ENCODE data around the gene SNX8. TPM values are rescaled to one million over a fixed set of nuclear protein-coding genes. Genes with fewer than 3 reads are reported as not detected.

Gene SNX8
- total and polyA plus RNA-seq, 2 experiments from 2014 or later: 6.3 to 12.8 TPM

- Histone ChIP-seq H3K4me3 (no peak overlapping the region), H3K9me3 (ENCODE audit: low read depth) (no peaks in the 10 kb centered on the region)
- TF ChIP-seq, protein P1, sequence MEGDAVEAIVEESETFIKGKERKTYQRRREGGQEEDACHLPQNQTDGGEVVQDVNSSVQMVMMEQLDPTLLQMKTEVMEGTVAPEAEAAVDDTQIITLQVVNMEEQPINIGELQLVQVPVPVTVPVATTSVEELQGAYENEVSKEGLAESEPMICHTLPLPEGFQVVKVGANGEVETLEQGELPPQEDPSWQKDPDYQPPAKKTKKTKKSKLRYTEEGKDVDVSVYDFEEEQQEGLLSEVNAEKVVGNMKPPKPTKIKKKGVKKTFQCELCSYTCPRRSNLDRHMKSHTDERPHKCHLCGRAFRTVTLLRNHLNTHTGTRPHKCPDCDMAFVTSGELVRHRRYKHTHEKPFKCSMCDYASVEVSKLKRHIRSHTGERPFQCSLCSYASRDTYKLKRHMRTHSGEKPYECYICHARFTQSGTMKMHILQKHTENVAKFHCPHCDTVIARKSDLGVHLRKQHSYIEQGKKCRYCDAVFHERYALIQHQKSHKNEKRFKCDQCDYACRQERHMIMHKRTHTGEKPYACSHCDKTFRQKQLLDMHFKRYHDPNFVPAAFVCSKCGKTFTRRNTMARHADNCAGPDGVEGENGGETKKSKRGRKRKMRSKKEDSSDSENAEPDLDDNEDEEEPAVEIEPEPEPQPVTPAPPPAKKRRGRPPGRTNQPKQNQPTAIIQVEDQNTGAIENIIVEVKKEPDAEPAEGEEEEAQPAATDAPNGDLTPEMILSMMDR (IDR thresholded peaks at IDR 0.05; ENCODE audit: low read depth, low read length): no peak
Measured at GRCh38 chr7:2204446-2204845, 109.8 kb downstream of the SNX8 start.

GRCh38 chr7:2203766-2204300, 110.4 kb downstream of the SNX8 start:
- no peaks in the 10 kb centered on the region for H3K9me3 ChIP-seq (ENCODE audit: low read depth)
- H3K27me3 ChIP-seq: no peaks in the 10 kb centered on the region
- peak; percentile 16 to 84 for DNase-seq (ENCODE audit: low read depth in 1 of 2, low spot score in 1 of 2)
- H3K36me3 ChIP-seq: no peaks in the 10 kb centered on the region
- TF ChIP-seq, protein P1 (IDR thresholded peaks at IDR 0.05; ENCODE audit: low read depth, low read length): no peak
- no peak overlapping the region for H3K4me3 ChIP-seq
- peaks cover 61% of the 10 kb centered on the region for H3K4me1 ChIP-seq (ENCODE audit: low read depth)
- peak overlapping the region; percentile 85 for H3K27ac ChIP-seq

More at GRCh38 chr7:2204446-2204845, 109.8 kb downstream of the SNX8 start:
- H3K36me3 ChIP-seq: no peaks in the 10 kb centered on the region
- peaks cover 61% of the 10 kb centered on the region for H3K4me1 ChIP-seq (ENCODE audit: low read depth)
- H3K27ac ChIP-seq: peak overlapping the region; percentile 85
- H3K27me3 ChIP-seq: no peaks in the 10 kb centered on the region
- no peak for DNase-seq (ENCODE audit: low read depth in 1 of 2, low spot score in 1 of 2)

GRCh38 chr7:2202901-2203765, 111.1 kb downstream of the SNX8 start:
- Histone ChIP-seq H3K4me1 (ENCODE audit: low read depth) (peaks cover 61% of the 10 kb centered on the region), H3K27me3 (no peaks in the 10 kb centered on the region), H3K4me3 (no peak overlapping the region), H3K36me3 (no peaks in the 10 kb centered on the region), H3K9me3 (ENCODE audit: low read depth) (no peaks in the 10 kb centered on the region), H3K27ac (peak overlapping the region; percentile 85)
- peak; percentile 36 to 61 for DNase-seq (ENCODE audit: low read depth in 1 of 2, low spot score in 1 of 2)
- TF ChIP-seq, protein P1 (IDR thresholded peaks at IDR 0.05; ENCODE audit: low read depth, low read length): peak; percentile 20

DNA sequence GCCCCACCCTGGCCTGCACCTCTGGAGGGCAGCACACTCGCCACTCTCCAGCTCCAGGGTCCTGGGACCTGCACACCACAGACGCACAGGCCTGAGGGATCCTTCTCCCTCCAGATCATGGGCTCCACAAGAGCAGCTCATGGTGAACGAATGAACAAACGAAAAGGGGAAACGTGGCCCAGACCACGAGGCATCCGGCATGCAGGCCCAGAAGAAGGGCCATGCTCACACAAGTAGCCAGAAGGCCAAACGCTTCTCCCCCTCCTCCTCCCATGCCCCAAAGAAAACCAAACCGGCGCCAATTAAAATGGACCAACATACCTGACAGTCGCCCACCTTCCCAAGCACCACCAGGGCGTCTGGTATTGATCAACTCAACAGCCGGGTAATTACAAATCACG, 111.9 kb downstream of the SNX8 start:
- Histone ChIP-seq H3K27ac (peak overlapping the region; percentile 85), H3K36me3 (no peaks in the 10 kb centered on the region), H3K4me3 (no peak overlapping the region), H3K27me3 (no peaks in the 10 kb centered on the region), H3K4me1 (ENCODE audit: low read depth) (peaks cover 56% of the 10 kb centered on the region), H3K9me3 (ENCODE audit: low read depth) (no peaks in the 10 kb centered on the region)
- no peak for DNase-seq (ENCODE audit: low read depth in 1 of 2, low spot score in 1 of 2)
- TF ChIP-seq, protein P1 (IDR thresholded peaks at IDR 0.05; ENCODE audit: low read depth, low read length): no peak

Other genes with a start within 250 kb of the SNX8 start
- 56.2 and 70.6 TPM in 2 replicates for gene MAD1L1, start 81.5 kb downstream of the SNX8 start, total RNA-seq
- 38.3 and 47.0 TPM in 2 replicates for gene MAD1L1, start 81.5 kb downstream of the SNX8 start, polyA plus RNA-seq
- 22.6 and 24.2 TPM in 2 replicates for gene MRM2, start 72.2 kb downstream of the SNX8 start, total RNA-seq
- gene MRM2, start 72.2 kb downstream of the SNX8 start, polyA plus RNA-seq: 35.6 and 53.5 TPM in 2 replicates
- 16.2 and 33.0 TPM in 2 replicates for gene NUDT1, start 72.2 kb downstream of the SNX8 start, total RNA-seq
- 33.8 and 37.5 TPM in 2 replicates for gene NUDT1, start 72.2 kb downstream of the SNX8 start, polyA plus RNA-seq
- gene EIF3B, start 40.4 kb upstream of the SNX8 start, total RNA-seq: 132 and 161 TPM in 2 replicates
- gene EIF3B, start 40.4 kb upstream of the SNX8 start, polyA plus RNA-seq: 151 and 173 TPM in 2 replicates
- gene CHST12, start 89.2 kb upstream of the SNX8 start, total RNA-seq: 24.3 and 25.6 TPM in 2 replicates
- gene CHST12, start 89.2 kb upstream of the SNX8 start, polyA plus RNA-seq: 26.8 and 29.3 TPM in 2 replicates
- gene GRIFIN, start 162.0 kb upstream of the SNX8 start, total RNA-seq: not detected in 2 replicates
- not detected in 2 replicates for gene GRIFIN, start 162.0 kb upstream of the SNX8 start, polyA plus RNA-seq
- 1.3 and 1.6 TPM in 2 replicates for gene LFNG, start 205.3 kb upstream of the SNX8 start, total RNA-seq
- gene LFNG, start 205.3 kb upstream of the SNX8 start, polyA plus RNA-seq: 0.45 TPM in 1 of 2 replicates, not detected in the other
- gene BRAT1, start 241.1 kb upstream of the SNX8 start, total RNA-seq: 79.9 and 109 TPM in 2 replicates
- gene BRAT1, start 241.1 kb upstream of the SNX8 start, polyA plus RNA-seq: 80.5 and 106 TPM in 2 replicates
- gene IQCE, start 244.5 kb upstream of the SNX8 start, total RNA-seq: 23.4 and 41.4 TPM in 2 replicates
- 13.8 and 18.0 TPM in 2 replicates for gene IQCE, start 244.5 kb upstream of the SNX8 start, polyA plus RNA-seq

Data from cardiac muscle cell (in vitro differentiated cells and primary cell).